HuH-7.5 (cell line): ENCODE data around the gene FCGR1A.
"Not testable (repeated sequence)": the region's sequence is repeated elsewhere in the genome, so short reads cannot be mapped to it uniquely, and the experiment has no call there.

Experiments used
- DNase-seq: peaks from one replicate; pipeline ENCODE4 v3.0.0; 2011; ENCODE audit warnings: low spot score

The FCGR1A gene

GRCh38 chr1:149832316-149833126 lies 50.0 kb downstream of the FCGR1A start:
- not testable (repeated sequence) for DNase-seq

DNA sequence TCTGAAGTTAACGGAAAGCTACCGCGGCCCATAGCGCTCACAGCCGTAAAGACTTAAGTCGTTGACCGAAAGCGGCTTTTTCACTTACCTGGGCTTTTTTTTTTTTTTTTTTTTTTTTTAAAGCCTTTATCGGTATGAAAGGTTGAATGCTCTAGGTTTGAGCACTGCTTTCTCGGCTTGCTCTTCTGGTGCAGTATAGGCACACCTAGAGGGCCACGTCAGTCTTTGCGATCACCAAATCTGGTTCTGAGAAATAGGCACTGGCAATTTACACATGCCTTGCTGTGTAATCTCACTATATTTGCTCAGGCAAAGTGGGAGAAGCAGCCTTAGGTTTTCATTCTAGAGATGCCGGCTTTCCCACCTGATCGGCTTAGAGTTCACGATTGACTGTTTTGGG lies 50.6 kb downstream of the FCGR1A start:
- DNase-seq: not testable (repeated sequence)

GRCh38 chr1:149841149-149841548 lies 58.7 kb downstream of the FCGR1A start:
- not testable (repeated sequence) for DNase-seq
